OCI-M2 (cell line): ENCODE results near the gene LIN28A.
"Not testable (repeated sequence)": the region's sequence is repeated elsewhere in the genome, so short reads cannot be mapped to it uniquely, and the experiment has no call there.

Experiments used
- DNase-seq: peaks from one replicate; lab custom pipeline; 2025; ENCODE audit not compliant: unreplicated experiment; lab: John Stamatoyannopoulos, UW

LIN28A gene, protein sequence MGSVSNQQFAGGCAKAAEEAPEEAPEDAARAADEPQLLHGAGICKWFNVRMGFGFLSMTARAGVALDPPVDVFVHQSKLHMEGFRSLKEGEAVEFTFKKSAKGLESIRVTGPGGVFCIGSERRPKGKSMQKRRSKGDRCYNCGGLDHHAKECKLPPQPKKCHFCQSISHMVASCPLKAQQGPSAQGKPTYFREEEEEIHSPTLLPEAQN

GRCh38 chr1:26410706-26411623 lies at the start of gene LIN28A:
LIN28A (plus strand) TSS chr1:26410817; CDS start chr1:26410892, 75 bp downstream.
- DNase-seq = no peak

DNA sequence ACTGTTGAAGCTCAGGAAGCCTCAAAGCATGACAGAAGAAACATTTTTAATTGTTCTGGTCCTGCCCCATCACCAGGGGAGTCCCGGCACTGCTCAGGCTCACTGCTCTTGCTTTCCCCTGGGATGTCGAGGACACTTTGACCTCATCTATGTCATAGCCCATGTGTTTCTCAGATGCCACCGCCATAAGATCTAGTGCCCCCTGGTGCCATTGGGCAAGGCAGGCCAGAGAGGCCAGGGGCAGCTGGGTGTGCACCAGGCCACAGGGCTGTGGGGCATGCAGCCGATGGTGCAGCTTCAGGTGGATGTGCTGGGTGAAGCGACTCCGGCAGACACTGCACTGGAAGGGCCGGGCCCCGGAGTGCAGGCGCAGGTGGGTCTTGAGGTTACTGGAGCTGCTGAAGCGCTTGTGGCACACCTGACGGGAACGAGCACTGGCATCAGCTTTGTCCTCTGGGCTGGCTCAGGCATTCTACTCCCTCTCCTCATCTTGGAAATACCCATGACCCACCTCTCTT lies 49.0 kb upstream of the LIN28A start:
- DNase-seq = no peak

DNA sequence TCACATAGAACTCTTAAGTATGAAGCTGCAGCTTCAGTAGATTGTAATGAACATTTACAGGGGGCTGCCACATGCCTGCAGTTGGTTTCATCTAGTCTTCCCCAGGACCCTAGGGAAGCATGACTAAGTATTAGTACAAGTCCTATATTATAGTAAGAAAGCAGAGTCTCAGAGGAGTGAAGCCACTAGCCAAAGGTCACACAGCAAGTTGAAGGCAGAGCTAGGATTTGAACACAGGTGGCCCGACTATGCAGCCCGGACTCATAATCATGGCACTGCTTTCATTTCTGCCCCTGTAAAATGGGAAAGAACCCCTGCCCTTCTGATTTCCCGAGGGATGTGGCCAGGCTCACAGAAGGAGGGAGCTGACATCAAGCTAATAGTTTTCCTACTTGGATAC lies 48.3 kb upstream of the LIN28A start:
- no peak for DNase-seq

- DNase-seq = no peak
Observed at GRCh38 chr1:26363549-26364448, 46.8 kb upstream of the LIN28A start.

DNA sequence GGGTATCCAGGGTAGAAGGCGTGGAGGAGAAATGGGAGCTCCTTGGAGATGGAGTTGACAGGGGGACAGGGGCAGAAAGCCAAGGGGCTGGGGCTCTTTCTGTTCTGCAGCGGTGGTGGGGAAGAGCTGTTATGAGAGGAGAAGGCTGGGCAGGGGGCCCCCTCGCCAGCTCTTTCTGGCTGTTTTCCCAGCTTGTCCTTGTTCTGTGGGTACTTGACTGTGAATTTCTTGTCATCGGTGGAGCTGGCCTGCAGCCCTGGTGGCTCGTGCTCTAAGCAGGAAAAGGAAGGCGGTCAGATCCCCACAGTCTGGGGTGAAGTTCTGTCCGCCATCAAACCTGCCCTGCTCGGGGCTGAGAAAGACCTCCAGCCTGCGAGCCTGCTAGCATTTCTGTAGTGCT lies 45.7 kb upstream of the LIN28A start:
- no peak for DNase-seq

DNA sequence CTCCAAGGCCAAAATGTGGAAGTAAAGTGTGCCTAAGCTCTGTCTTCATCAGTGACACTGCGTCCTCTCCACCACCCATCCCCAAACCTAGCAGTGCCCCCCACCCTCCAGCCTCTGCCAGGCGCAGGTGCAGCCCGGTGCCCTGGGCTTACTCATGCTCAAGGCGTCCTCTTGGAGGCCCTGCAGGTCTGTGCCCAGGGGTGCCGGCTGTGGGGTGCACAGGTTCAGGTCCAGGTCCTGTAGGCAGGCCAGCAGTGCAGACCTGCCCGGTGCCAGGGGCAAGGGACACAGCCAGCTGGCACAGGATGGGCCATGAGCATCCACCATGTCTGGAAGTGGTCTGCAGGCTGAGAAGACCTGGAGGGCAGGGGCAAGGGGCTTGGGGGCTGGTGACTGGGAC lies 43.2 kb upstream of the LIN28A start:
- DNase-seq = no peak

DNA sequence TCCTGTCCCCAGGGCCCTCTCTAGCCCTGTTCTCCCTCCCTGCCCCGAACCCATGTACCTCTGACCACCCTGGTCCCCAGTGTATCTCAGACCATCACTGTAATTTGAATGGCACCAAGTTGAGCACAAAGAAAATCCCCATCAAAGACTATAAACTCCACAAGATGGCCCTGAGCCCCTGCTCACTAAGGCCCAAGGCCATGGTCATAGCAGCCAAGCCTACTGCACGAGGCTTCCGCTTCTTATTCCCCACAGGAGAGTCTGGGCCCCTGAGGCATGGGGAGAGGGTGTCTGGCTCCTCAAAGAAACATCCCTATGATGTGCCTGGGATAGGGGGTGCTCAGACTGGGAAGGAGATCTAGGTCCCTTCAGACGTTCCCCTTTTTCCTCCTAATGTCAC lies 42.6 kb upstream of the LIN28A start:
- no peak for DNase-seq

DNA sequence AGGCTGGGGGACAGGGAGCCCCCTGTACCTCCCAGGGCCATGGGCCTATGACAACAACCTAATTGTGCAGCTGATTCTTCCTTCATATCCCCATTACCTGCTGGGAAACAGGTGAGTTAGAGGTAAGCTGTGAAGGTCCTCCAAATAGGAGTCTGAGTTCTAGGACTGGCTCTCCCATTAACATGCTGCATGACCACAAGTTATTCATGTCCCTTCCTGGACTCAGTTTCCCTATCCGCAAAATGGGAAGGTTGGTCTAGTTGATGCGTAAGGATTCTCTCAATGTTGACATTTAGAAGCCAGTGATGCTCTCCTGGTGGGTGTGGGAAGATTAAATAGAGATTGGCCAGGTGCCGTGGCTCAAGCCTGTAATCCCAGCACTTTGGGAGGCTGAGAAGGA lies 42.1 kb upstream of the LIN28A start:
- no peak for DNase-seq

GRCh38 chr1:26370591-26371382 lies 39.8 kb upstream of the LIN28A start:
- DNase-seq = no peak

DNA sequence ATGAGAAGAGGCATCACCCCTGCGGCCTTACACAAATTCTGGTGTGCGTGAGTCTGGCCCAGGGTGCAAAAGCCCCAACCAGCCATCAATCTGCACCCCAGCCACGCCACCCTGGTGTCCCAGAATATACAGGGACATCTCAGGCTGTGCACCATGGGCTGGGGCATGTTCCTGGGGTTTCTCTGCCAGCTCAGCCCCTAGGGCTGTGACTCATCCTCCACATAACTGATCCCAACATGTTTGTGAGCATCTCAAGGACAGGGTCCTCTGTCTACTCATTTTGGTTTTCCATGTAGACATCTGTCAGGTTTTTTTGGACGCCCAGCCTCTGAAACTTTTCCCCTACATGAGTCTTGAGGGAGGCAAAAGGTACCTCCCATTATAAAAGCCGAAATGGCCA lies 38.6 kb upstream of the LIN28A start:
- DNase-seq = no peak

DNA sequence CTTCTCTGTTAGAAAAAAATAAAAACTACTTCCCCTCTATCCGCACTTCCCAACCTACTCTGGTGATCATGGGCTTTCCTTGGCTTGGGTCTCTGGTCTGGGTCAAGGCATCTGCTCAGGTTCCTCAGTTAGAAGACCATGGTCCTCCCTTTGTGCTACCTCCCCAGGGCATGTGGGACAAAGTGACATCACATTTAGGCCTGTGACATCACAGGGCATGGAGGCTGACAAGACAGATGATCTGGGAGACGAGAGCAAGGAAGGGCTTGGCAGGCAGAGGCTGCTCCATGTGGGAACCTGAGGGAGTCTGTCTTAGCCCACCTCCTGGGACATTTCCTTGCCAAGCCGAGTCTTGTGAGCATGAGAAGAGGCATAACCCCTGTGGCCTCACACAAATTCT lies 38.0 kb upstream of the LIN28A start, which contains the start of gene ZNF683:
TSS of gene ZNF683 (minus strand) at position 140 of the 400 bp plus-strand sequence. CDS start 4,179 bp downstream, outside the sequence.
- DNase-seq = not testable (repeated sequence)

DNA sequence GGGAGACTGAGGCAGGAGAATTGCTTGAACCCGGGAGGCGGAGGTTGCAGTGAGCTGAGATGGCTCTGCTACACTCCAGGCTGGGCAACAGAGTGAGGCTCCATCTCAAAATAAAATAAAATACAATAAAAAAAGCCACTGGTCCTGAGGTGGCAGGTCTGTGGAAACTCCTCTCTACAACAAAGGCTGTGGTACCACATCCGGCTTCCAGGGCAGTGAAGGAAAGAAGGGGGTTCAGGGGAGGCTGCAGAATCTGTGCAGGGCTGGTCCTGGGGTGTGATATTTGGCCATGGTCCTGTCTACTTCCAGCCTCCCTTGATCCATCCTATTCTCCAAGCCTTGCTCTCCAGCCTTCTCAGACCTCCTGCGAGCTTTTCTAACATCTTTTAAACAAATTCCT lies 37.3 kb upstream of the LIN28A start:
- DNase-seq = no peak

DNA sequence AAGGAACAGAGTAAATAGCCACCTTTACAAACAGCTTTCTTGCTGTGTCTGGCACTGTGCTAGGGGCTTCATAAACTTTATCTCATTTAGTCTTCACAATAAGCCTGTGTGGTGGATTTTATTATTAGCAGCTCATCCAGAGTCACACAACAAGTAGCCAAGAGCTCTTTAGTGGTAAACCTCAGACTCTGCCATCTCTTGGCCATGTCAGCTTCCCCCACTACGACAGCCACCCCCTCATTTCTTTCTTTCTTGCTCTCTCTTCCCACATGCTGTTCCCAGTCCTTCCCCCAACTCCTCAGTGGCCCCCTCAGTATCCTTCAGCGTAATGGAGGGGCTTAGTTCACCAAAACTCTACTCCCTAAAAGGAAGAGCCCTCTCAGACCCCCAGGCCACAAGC lies 36.8 kb upstream of the LIN28A start:
- DNase-seq = no peak

- not testable (repeated sequence) for DNase-seq
Observed at GRCh38 chr1:26374361-26374760, 36.3 kb upstream of the LIN28A start.

DNA sequence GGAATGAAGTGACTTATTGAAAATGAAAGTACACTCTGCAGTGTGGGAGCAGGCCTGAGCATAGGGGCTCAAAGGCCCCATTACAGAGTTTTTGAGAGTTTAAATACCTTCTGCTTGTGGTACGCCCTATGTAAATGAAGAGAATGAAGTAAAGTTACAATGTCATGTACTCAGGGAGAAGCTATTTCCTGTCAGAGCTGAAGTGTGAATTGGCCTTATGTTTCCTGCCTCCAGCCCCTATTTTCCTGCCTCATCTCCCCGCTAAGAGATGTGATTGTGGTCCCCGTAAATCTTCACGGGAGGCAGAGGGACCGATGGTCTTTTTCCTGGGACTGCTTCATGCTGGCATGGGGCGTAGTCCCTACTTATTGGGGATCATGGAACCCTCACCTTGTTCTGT lies 35.5 kb upstream of the LIN28A start:
- DNase-seq = no peak

DNA sequence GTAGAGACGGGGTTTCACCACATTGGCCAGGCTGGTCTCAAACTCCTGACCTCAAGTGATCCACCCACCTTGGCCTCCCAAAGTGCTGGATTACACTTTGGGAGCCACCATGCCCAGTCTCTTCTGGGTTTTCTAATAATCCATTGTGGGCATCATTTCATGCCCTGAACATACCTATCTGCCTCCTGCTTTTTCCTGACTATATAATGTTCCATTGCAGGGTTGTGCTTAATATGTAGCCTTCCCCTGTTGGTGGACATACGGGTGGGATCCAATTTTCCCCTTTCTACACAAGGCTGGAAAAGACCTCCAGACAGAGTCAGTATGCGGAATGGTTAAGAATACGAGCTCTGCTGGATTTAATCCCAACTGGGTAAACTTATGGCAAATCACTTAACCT lies 34.6 kb upstream of the LIN28A start:
- no peak for DNase-seq

GRCh38 chr1:26378088-26378878 lies 32.3 kb upstream of the LIN28A start:
- peak; percentile 56 for DNase-seq

DNA sequence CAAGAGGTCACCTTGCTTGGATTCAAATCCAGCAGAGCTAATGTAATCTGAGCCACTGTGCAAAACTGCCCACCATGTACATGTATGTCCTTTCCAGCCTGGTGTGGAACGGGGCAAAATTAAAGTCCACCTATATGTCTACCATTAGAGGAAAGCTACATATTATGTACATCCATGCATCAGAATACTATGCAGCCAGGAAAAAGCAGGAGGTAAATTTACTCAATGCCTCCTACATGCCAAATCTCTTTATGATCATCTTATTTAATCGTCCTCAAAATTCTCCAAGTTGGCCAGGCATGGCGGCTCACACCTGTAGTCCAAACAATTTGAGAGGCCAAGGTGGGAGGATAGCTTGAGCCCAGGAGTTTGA lies 31.8 kb upstream of the LIN28A start:
- DNase-seq = no peak

DNA sequence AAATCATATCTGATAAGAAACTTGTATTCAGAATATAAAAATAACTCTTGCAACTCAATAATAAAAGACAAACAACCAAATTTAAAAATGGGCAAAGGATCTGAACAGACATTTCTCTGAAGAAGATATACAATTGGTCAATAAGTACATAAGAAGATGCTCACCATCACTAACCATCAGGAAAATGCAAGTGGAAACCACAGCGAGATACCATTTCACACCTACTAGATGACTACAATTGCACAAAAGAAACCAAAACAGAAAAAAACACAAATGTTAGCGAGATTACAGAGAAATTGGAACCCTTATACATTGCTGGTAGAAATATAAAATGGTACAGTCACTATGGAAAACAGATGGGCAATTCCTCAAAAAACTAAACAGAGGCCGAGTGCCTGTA lies 26.5 kb upstream of the LIN28A start:
- no peak for DNase-seq

DNA sequence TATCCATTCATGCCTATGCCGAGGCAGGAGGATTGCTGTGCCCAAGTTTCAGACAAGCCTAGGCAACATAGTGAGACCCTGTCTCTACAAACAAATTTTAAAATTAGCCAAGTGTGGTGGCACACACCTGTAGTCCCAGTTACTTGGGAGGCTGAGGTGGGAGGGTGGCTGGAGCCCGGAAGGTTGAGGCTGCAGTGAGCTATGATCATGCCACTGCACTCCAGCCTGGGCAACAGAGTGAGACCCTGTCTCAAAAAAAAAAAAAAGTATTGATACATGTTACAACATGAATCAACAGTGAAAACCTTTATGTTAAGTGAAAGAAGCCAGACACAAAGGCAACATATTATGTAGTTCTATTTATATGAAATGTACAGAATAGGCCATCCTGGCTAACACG lies 25.6 kb upstream of the LIN28A start:
- DNase-seq = not testable (repeated sequence)
